Raji (cell line): Measurements from ENCODE around the gene PGM5.

ENCODE experiments used
- POLR2A ChIP-seq: IDR thresholded peaks from 2 replicates; pipeline ENCODE4 v1.6.1; 2011; ENCODE audit warnings: low read depth, low read length, control low read depth; ENCODE audit not compliant: insufficient read depth

The PGM5 gene

GRCh38 chr9:68546596-68547390 lies 190.4 kb downstream of the PGM5 start:
- no peak for TF ChIP-seq POLR2A

GRCh38 chr9:68547417-68547816 lies 191.0 kb downstream of the PGM5 start:
- no peak for TF ChIP-seq POLR2A

- TF ChIP-seq POLR2A: no peak
Measured at GRCh38 chr9:68548241-68548640, 191.8 kb downstream of the PGM5 start.

- TF ChIP-seq POLR2A: no peak
Measured at GRCh38 chr9:68551191-68551590, 194.8 kb downstream of the PGM5 start.

GRCh38 chr9:68552700-68553476 lies 196.5 kb downstream of the PGM5 start:
- TF ChIP-seq POLR2A: no peak

GRCh38 chr9:68555437-68556150 lies 199.2 kb downstream of the PGM5 start:
- no peak for TF ChIP-seq POLR2A

GRCh38 chr9:68558545-68558944 lies 202.1 kb downstream of the PGM5 start:
- TF ChIP-seq POLR2A: no peak

- no peak for TF ChIP-seq POLR2A
Measured at GRCh38 chr9:68560071-68560844, 203.8 kb downstream of the PGM5 start.

GRCh38 chr9:68562461-68562860 lies 206.1 kb downstream of the PGM5 start:
- no peak for TF ChIP-seq POLR2A

- no peak for TF ChIP-seq POLR2A
Measured at GRCh38 chr9:68567565-68567964, 211.2 kb downstream of the PGM5 start.

- TF ChIP-seq POLR2A: no peak
Measured at GRCh38 chr9:68574150-68574549, 217.7 kb downstream of the PGM5 start.

- TF ChIP-seq POLR2A: no peak
Measured at GRCh38 chr9:68575817-68576216, 219.4 kb downstream of the PGM5 start.

GRCh38 chr9:68577774-68578591 lies 221.6 kb downstream of the PGM5 start:
- TF ChIP-seq POLR2A: no peak
